HepG2 (cell line): Measurements from ENCODE around the gene USP2. TPM values are rescaled to one million over a fixed set of nuclear protein-coding genes. Genes with fewer than 3 reads are reported as not detected.

Source experiments
- BCLAF1 ChIP-seq: fragments of 450-650 bp; IDR thresholded peaks from 2 replicates; pipeline ENCODE4 v1.6.1; 2017; ENCODE audit warnings: mild to moderate bottlenecking
- EZH2 ChIP-seq: conservative IDR thresholded peaks from 2 replicates; pipeline ENCODE4 v1.6.1; 2012; ENCODE audit warnings: mild to moderate bottlenecking, low read depth, low read length, moderate library complexity
- FOXC1 ChIP-seq: sonication (generic); formaldehyde crosslinking; IDR thresholded peaks from 2 replicates; pipeline ENCODE4 v1.8.0; 2022; ENCODE audit warnings: mild to moderate bottlenecking, missing genetic modification reagents, borderline replicate concordance
- HMG20A ChIP-seq: IDR thresholded peaks from 2 replicates; pipeline ENCODE4 v1.6.1; 2016; ENCODE audit warnings: borderline replicate concordance
- MAZ ChIP-seq, 2 experiments: sonication (generic) in 1 of 2; formaldehyde crosslinking in 1 of 2; IDR thresholded peaks; 2 replicates each; pipeline versions ENCODE4 v1.5.0 to v1.6.1; 2012 to 2020; ENCODE audit warnings: low read depth in 2 of 2, mild to moderate bottlenecking in 2 of 2, borderline replicate concordance in 1 of 2, improper control_type of control experiment in 1 of 2, low read length in 1 of 2, missing genetic modification reagents in 1 of 2, moderate library complexity in 1 of 2
- MTF2 ChIP-seq: sonication (generic); formaldehyde crosslinking; IDR thresholded peaks from 2 replicates; pipeline ENCODE4 v1.5.0; 2020; ENCODE audit warnings: missing genetic modification reagents, borderline replicate concordance
- MYPOP ChIP-seq: sonication (generic); formaldehyde crosslinking; IDR thresholded peaks from 2 replicates; pipeline ENCODE4 v1.8.1; 2023; ENCODE audit warnings: mild to moderate bottlenecking, moderate library complexity, missing genetic modification reagents
- PLRG1 ChIP-seq: fragments of 450-650 bp; conservative IDR thresholded peaks from 2 replicates; pipeline ENCODE4 v1.6.1; 2016
- SOX5 ChIP-seq: IDR thresholded peaks from 2 replicates; pipeline ENCODE4 v1.6.1; 2016; ENCODE audit warnings: borderline replicate concordance
- ZBTB25 ChIP-seq: IDR thresholded peaks from 2 replicates; pipeline ENCODE4 v1.6.1; 2018; ENCODE audit warnings: missing genetic modification reagents
- ZIK1 ChIP-seq: sonication (generic); formaldehyde crosslinking; IDR thresholded peaks from 2 replicates; pipeline ENCODE4 v1.5.0; 2020; ENCODE audit warnings: mild to moderate bottlenecking, low read depth, missing genetic modification reagents, borderline replicate concordance
- ZNF256 ChIP-seq: sonication (generic); formaldehyde crosslinking; conservative IDR thresholded peaks from 2 replicates; pipeline ENCODE4 v1.4.0; 2020; ENCODE audit warnings: missing genetic modification reagents
- ZNF496 ChIP-seq: sonication (generic); formaldehyde crosslinking; IDR thresholded peaks from 2 replicates; pipeline ENCODE4 v1.8.1; 2023; ENCODE audit warnings: mild to moderate bottlenecking, moderate library complexity, missing genetic modification reagents; ENCODE audit not compliant: insufficient replicate concordance
- ZNF7 ChIP-seq: IDR thresholded peaks from 2 replicates; pipeline ENCODE4 v1.6.1; 2016; ENCODE audit warnings: missing biosample characterization, missing genetic modification reagents
- ZNF768 ChIP-seq: sonication (generic); formaldehyde crosslinking; IDR thresholded peaks from 2 replicates; pipeline ENCODE4 v1.4.0; 2020; ENCODE audit warnings: missing genetic modification reagents
- ZNF777 ChIP-seq: sonication (generic); formaldehyde crosslinking; IDR thresholded peaks from 2 replicates; pipeline ENCODE4 v1.4.0; 2020; ENCODE audit warnings: missing genetic modification reagents
- ZNF816 ChIP-seq: sonication (generic); formaldehyde crosslinking; IDR thresholded peaks from 2 replicates; pipeline ENCODE4 v1.8.0; 2022; ENCODE audit warnings: missing genetic modification reagents, mild to moderate bottlenecking, borderline replicate concordance
- ZSCAN21 ChIP-seq: sonication (generic); formaldehyde crosslinking; IDR thresholded peaks from 2 replicates; pipeline ENCODE4 v1.8.0; 2022; ENCODE audit warnings: mild to moderate bottlenecking, missing genetic modification reagents, moderate library complexity, borderline replicate concordance
- polyA plus RNA-seq, 8 experiments: library from polyadenylated mRNA; depleted of rRNA in 3 of 8; stranded (reverse) in 7 of 8; unstranded in 1 of 8; fragments of >200 nt; fragmentation: Illumina TruSeq in 4 of 8; extraction: Trizol in 4 of 8; gene quantifications; 2 replicates each; pipeline versions ENCODE4 v1.2.1 to v1.2.3, GENCODE V29; 2011 to 2016; ENCODE audit warnings: low read depth in 4 of 8, missing spikeins in 1 of 8, mixed read lengths in 1 of 8; ENCODE audit not compliant: insufficient read depth in 1 of 8
- total RNA-seq, 5 experiments: library from RNA; depleted of rRNA; stranded (reverse); fragments of >200 nt; fragmentation: Illumina TruSeq; extraction: Trizol; gene quantifications; 2 replicates each; pipeline ENCODE4 v1.2.3, GENCODE V29; 2016; ENCODE audit warnings: low read depth in 1 of 5
- TF ChIP-seq, protein P1 (sequence below): sonication (generic); formaldehyde crosslinking; IDR thresholded peaks from 2 replicates; pipeline ENCODE4 v1.4.0; 2020; ENCODE audit warnings: mild to moderate bottlenecking, missing genetic modification reagents
- TF ChIP-seq, protein P2 (sequence below): sonication (generic); formaldehyde crosslinking; IDR thresholded peaks from 2 replicates; pipeline ENCODE4 v1.5.0; 2020; ENCODE audit warnings: missing genetic modification reagents

USP2 gene
- total and polyA plus RNA-seq, 2 of the 13 experiments (the other 11 are each of a cell fraction or from before 2014, with no cell fraction given), result 2.5 to 6.0 TPM

- TF ChIP-seq ZNF816, result no peak
- peak; percentile 96 for TF ChIP-seq ZNF768 (CRISPR knock-in tag)
- no peak for TF ChIP-seq MTF2
- TF ChIP-seq ZIK1 (CRISPR knock-in tag), result no peak
- no peak for TF ChIP-seq MYPOP (CRISPR knock-in tag)
- TF ChIP-seq SOX5 (CRISPR knock-in tag), result no peak
- no peak for TF ChIP-seq PLRG1
- no peak for TF ChIP-seq ZNF256 (CRISPR knock-in tag)
- TF ChIP-seq MAZ (IDR thresholded peaks at IDR 0.05; ENCODE audit: borderline replicate concordance, low read depth, low read length), result no peak
- TF ChIP-seq MAZ (CRISPR knock-in tag; IDR thresholded peaks at IDR 0.05; ENCODE audit: low read depth), result no peak
- TF ChIP-seq FOXC1 (CRISPR knock-in tag), result 0 out of 2 replicates have a peak, but pooled peaks have one; percentile 41
- no peak for TF ChIP-seq HMG20A (CRISPR knock-in tag)
- no peak for TF ChIP-seq ZNF7 (CRISPR knock-in tag)
- no peak for TF ChIP-seq EZH2
- TF ChIP-seq ZNF777, result peak; percentile 64
- TF ChIP-seq, protein P1, sequence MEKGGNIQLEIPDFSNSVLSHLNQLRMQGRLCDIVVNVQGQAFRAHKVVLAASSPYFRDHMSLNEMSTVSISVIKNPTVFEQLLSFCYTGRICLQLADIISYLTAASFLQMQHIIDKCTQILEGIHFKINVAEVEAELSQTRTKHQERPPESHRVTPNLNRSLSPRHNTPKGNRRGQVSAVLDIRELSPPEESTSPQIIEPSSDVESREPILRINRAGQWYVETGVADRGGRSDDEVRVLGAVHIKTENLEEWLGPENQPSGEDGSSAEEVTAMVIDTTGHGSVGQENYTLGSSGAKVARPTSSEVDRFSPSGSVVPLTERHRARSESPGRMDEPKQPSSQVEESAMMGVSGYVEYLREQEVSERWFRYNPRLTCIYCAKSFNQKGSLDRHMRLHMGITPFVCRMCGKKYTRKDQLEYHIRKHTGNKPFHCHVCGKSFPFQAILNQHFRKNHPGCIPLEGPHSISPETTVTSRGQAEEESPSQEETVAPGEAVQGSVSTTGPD (CRISPR knock-in tag), result no peak
- no peak for TF ChIP-seq ZNF496 (CRISPR knock-in tag)
- no peak for TF ChIP-seq ZSCAN21 (CRISPR knock-in tag)
- TF ChIP-seq, protein P2, sequence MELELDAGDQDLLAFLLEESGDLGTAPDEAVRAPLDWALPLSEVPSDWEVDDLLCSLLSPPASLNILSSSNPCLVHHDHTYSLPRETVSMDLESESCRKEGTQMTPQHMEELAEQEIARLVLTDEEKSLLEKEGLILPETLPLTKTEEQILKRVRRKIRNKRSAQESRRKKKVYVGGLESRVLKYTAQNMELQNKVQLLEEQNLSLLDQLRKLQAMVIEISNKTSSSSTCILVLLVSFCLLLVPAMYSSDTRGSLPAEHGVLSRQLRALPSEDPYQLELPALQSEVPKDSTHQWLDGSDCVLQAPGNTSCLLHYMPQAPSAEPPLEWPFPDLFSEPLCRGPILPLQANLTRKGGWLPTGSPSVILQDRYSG (CRISPR knock-in tag), result 0 out of 2 replicates have a peak, but pooled peaks have one; percentile 7
- TF ChIP-seq ZBTB25 (CRISPR knock-in tag), result 0 out of 2 replicates have a peak, but pooled peaks have one; percentile 6
- TF ChIP-seq BCLAF1, result no peak
Measured at GRCh38 chr11:119340335-119341221, 40.9 kb downstream of the USP2 start, which contains the start of gene C1QTNF5 (continued).
